K562 (cell line): Measurements from ENCODE around the gene ANXA3. TPM values are rescaled to one million over a fixed set of nuclear protein-coding genes. Genes with fewer than 3 reads are reported as not detected.

Experiments
- HES1 ChIP-seq: fragments of 450-650 bp; IDR thresholded peaks from 2 replicates; pipeline ENCODE4 v1.6.1; 2016; ENCODE audit warnings: low read depth, mild to moderate bottlenecking, moderate library complexity
- THRA ChIP-seq: fragments of 450-650 bp; IDR thresholded peaks from 2 replicates; pipeline ENCODE4 v1.6.1; 2017; ENCODE audit warnings: mild to moderate bottlenecking, moderate library complexity
- USF1 ChIP-seq: sonication (generic); formaldehyde crosslinking; IDR thresholded peaks from 2 replicates; pipeline ENCODE4 v1.9.0; 2022; ENCODE audit warnings: mild to moderate bottlenecking, missing genetic modification reagents
- ZBTB9 ChIP-seq: fragments of 450-650 bp; formaldehyde crosslinking; IDR thresholded peaks from 2 replicates; pipeline ENCODE4 v1.4.0; 2020; ENCODE audit warnings: mild to moderate bottlenecking, moderate library complexity
- ZNF277 ChIP-seq: fragments of 250-450 bp; sonication (Bioruptor Pico); IDR thresholded peaks from 2 replicates; pipeline ENCODE4 v1.8.0; 2022; ENCODE audit warnings: inconsistent platforms, mild to moderate bottlenecking, moderate library complexity, borderline replicate concordance
- ZNF407 ChIP-seq: fragments of 450-650 bp; IDR thresholded peaks from 2 replicates; pipeline ENCODE4 v1.6.1; 2016; ENCODE audit warnings: low read depth
- ZNF592 ChIP-seq: fragments of 450-650 bp; IDR thresholded peaks from 2 replicates; pipeline ENCODE4 v1.6.1; 2017; ENCODE audit warnings: antibody characterized with exemption, mild to moderate bottlenecking
- polyA plus RNA-seq, 8 experiments: library from polyadenylated mRNA; depleted of rRNA in 4 of 8; stranded (reverse) in 5 of 8; unstranded in 3 of 8; fragments of >200 nt; fragmentation: Nextera tagmentation in 2 of 8; fragmentation: Illumina TruSeq in 1 of 8; extraction: Ambion mirVana in 2 of 8; extraction: Trizol in 1 of 8; gene quantifications; 2 replicates each; pipeline versions ENCODE4 v1.2.1 to v1.2.3, GENCODE V29; 2011 to 2014; ENCODE audit warnings: inconsistent platforms in 1 of 8, missing spikeins in 1 of 8
- total RNA-seq, 7 experiments: library from RNA; depleted of rRNA in 6 of 7; stranded (reverse); fragments of >200 nt in 6 of 7; fragmentation: Illumina TruSeq in 2 of 7; extraction: Trizol in 2 of 7; gene quantifications; 2 replicates each; pipeline versions ENCODE4 v1.2.1 to v1.2.3, GENCODE V29; 2011 to 2021; ENCODE audit warnings: low replicate concordance in 1 of 7

ANXA3 gene
- total and polyA plus RNA-seq, 9 of the 15 experiments (the other 6 are each of a cell fraction or from before 2014, with no cell fraction given), result 6.3 to 15.5 (median 9.8) TPM

GRCh38 chr4:78629991-78630541 lies 78.5 kb downstream of the ANXA3 start (continued):
- TF ChIP-seq ZNF407, result no peak
- no peak for TF ChIP-seq ZBTB9
- no peak for TF ChIP-seq ZNF277 (CRISPR knock-in tag)
- TF ChIP-seq USF1 (CRISPR knock-in tag), result peak; percentile 87
- no peak for TF ChIP-seq HES1
- peak; percentile 84; the same call in 1 of the 2 replicates for TF ChIP-seq ZNF592
- TF ChIP-seq THRA, result no peak
